GM18499 (cell line): ENCODE measurements around the gene TBX21.
"Not testable (repeated sequence)": the region's sequence is repeated elsewhere in the genome, so short reads cannot be mapped to it uniquely, and the experiment has no call there.

Source experiments
- ATAC-seq: cut with Tn5 transposase; IDR thresholded peaks from one replicate; pipeline ENCODE4 v1.9.1; 2021; ENCODE audit warnings: moderate number of reproducible peaks; ENCODE audit not compliant: insufficient read depth, unreplicated experiment

The TBX21 gene

GRCh38 chr17:47757386-47757785, 24.4 kb downstream of the TBX21 start:
- no peak for ATAC-seq

- no peak for ATAC-seq
Measured at GRCh38 chr17:47760409-47761140, 27.5 kb downstream of the TBX21 start.

GRCh38 chr17:47762728-47763127, 29.7 kb downstream of the TBX21 start:
- no peak for ATAC-seq

GRCh38 chr17:47763913-47764582, 31.0 kb downstream of the TBX21 start:
- no peak for ATAC-seq

GRCh38 chr17:47773649-47774048, 40.6 kb downstream of the TBX21 start:
- ATAC-seq: not testable (repeated sequence)

GRCh38 chr17:47774331-47774730, 41.3 kb downstream of the TBX21 start:
- ATAC-seq: no peak

GRCh38 chr17:47774987-47775580, 42.0 kb downstream of the TBX21 start:
- ATAC-seq: no peak

- ATAC-seq: no peak
Measured at GRCh38 chr17:47776330-47777197, 43.5 kb downstream of the TBX21 start.

GRCh38 chr17:47778184-47778635, 45.2 kb downstream of the TBX21 start:
- no peak for ATAC-seq

- ATAC-seq: no peak
Measured at GRCh38 chr17:47781397-47781796, 48.4 kb downstream of the TBX21 start.

GRCh38 chr17:47785538-47786123, 52.6 kb downstream of the TBX21 start:
- no peak for ATAC-seq

GRCh38 chr17:47789611-47790561, 56.9 kb downstream of the TBX21 start:
- no peak for ATAC-seq

GRCh38 chr17:47791025-47791424, 58.0 kb downstream of the TBX21 start:
- ATAC-seq: no peak

GRCh38 chr17:47792457-47792856, 59.4 kb downstream of the TBX21 start:
- no peak for ATAC-seq

GRCh38 chr17:47792979-47793378, 59.9 kb downstream of the TBX21 start:
- no peak for ATAC-seq
